NCI-H774 (cell line): Measurements from ENCODE around the gene ANKFN1.
A peak's percentile ranks its signal among the peaks of the same experiment; 100 is the strongest.

Experiments
- DNase-seq: peaks from one replicate; lab custom pipeline; 2025; lab: John Stamatoyannopoulos, UW

ANKFN1 gene

GRCh38 chr17:56290101-56290801, 137.0 kb downstream of the ANKFN1 start:
- no peak for DNase-seq

DNA sequence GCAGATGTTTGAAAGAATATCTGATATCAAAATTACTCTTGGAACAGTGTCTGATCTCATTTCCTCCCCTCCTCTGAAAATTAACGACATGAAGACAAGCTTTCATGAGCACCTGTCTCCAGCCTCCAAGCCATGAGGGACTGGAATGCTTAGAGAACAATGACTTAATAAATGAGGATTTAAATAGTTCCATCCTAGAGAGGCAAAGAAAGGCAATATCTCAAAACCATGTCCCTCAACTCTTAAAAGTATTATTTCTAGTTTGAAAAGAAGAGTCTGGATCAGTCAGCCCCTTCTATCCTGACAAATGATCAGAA, 137.5 kb downstream of the ANKFN1 start:
- peak; percentile 22 for DNase-seq

DNA sequence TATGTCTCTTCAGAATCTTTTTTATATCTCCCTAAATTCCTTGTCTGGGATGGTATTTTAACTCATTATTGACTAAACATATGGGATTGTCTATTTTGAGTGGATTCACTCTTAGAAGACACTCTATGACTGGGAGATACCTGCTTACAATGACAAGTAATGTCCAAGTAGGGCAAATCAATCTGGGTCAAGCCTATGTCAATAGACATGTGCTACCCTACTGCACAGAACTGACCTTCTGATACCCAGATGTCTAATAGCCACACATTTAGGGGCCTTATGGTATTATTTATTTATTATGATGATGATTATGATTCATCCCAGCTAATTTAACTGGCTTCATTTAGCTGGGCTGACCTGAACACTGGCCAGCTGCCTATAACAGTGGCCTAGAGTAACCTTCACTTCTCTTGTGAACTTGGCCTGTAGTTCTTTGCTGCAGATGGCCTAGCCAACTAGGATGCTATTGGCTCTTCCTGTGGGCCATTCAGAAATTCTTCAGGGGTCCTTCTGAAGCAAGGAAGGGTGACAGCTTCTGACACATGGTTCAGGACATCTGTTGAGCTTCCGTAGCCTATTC, 138.0 kb downstream of the ANKFN1 start:
- no peak for DNase-seq

GRCh38 chr17:56292010-56292409, 138.7 kb downstream of the ANKFN1 start:
- no peak for DNase-seq

DNA sequence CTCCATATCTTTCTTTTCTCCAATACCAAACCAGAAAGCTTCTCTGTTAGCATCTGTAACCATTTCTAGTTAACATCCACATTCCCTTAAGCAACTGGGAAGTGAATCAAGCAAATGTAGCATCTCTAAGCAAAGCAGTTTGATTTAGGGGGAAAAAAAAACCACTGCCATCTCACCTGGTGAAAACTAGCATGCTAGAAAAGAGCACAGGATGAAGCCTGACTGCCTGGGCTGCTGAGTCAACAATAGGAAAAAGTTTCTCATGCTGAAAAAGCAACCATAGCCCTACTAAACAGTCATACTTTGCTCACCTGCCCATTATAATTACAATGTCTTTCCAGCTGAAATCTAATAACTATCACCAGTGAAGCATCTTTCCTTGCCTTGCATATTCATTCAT, 139.3 kb downstream of the ANKFN1 start:
- no peak for DNase-seq

DNA sequence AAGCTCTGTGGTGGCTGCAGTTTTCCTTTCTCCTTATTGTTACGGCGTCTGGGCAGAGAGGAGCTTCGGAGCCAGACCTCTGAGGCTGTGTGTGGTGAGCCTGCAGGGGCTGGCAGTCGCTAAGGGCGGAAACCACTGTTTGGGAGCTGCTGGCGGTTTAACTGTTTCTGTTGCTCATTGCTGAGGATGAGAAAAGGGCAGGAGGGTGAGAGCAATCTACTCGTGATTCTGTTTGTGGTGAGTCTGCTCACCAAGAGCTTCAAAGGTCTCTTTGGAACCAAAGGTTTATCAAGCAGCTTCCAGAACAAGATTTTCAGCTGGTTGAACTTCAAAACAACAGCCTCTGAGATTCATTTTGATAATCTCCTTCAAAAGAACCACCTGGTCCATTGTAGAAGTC, 143.9 kb downstream of the ANKFN1 start:
- DNase-seq: no peak

GRCh38 chr17:56298846-56299245, 145.6 kb downstream of the ANKFN1 start:
- no peak for DNase-seq

DNA sequence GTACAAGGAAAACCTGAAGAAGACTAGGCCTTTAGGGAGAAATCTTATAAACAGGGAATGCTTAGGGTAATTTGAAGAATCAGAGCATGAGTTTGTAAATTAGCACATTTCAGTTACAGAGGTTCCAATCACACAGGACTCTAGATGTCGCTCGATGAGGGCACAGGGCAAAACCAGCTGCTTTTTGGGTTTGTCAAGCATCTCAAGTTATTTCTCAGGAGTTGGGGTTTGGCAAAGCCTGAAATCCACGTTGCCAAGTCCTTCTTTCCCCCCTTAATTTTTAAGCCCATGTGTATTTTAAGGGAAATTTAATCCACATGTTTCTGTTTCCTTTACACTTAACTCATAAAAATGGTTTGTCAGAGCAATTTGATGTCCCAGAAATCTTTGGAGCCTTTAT, 146.9 kb downstream of the ANKFN1 start:
- DNase-seq: no peak

DNA sequence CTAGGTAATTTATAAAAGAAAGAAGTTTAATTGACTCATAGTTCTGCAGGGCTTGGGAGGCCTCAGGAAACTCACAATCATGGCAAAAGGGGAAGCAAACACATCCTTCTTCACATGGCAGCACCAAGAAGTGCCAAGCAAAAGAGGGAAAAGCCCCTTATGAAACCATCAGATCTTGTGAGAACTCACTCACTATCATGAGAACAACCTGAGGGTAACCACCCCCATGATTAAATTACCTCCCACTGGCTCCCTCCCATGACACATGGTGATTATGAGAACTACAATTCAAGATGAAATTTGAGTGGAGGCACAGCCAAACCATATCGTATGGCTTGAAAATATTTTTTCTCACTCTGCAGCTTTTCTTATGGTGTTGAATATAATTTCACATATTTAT, 151.7 kb downstream of the ANKFN1 start:
- no peak for DNase-seq

- no peak for DNase-seq
Observed at GRCh38 chr17:56309897-56310296, 156.6 kb downstream of the ANKFN1 start.

GRCh38 chr17:56310782-56311181, 157.5 kb downstream of the ANKFN1 start:
- DNase-seq: no peak

GRCh38 chr17:56313201-56313600, 159.9 kb downstream of the ANKFN1 start:
- DNase-seq: no peak

GRCh38 chr17:56314026-56314425, 160.8 kb downstream of the ANKFN1 start:
- no peak for DNase-seq

DNA sequence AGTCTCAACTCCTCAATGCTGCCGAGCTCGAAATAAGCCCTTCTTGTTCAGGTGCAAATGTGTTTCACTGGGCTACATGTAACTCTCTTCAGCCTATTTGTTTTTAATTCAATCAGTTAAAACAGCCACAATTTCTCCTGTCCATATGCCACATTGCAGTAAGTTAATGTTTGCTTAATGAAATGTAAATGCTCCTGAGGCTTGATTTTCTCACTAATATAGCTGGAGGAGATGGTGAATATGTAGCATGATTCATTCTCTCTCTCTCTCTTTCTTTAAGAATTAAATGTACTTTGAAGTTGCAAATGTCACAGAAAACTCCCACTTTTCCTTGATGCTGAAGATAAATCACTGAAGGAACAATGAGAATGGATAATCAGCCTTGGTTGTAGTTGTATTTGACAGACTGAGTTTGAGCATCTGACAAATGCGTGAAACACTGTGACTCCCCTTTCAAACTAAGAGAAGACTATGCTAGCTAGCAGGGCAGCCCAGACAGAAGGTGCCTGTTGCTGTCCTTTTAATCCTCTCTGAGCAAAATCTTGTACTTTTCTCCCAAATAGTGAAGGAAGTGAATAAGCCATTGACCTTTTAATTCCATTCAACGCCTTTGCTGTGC, 161.8 kb downstream of the ANKFN1 start:
- DNase-seq: no peak

DNA sequence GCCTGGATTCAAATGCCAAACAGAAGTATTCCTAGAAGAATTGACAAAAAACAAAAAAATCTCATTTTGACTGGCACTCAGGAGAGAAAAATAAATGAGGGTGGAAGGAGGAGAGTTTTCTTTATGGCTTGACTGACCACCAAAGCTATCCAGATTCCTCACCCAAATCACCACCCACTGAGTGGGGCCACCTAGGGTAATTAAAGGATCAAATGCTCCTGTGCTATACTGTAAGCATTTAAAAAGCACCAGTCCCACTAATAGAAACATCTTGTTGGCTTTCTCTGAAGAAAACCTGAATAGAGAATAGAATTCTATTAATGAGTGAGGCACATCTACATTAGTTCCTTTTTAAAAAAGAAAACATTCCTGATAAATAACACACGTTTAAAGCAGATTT, 163.3 kb downstream of the ANKFN1 start:
- no peak for DNase-seq

GRCh38 chr17:56317351-56318208, 164.3 kb downstream of the ANKFN1 start:
- no peak for DNase-seq

- peak; percentile 70 for DNase-seq
Observed at GRCh38 chr17:56319531-56319930, 166.3 kb downstream of the ANKFN1 start.

DNA sequence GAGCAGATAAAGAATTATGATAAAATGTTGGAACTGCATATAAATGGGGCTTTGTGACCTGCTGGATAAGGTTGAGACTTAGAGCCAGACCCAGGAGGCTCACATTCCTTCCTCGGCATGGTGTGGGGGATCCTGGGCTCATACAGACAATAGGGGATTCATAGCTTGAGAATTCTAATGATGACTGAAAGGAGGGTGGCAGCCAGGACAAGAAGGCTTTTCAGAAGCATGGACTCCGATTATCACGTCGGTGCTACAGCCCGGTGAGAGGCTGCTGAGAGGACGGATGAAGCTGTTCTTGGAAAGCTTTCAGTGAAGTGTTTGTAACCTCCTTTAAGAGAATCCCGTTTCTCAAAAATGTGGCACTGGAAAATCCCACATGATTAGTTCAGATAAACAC, 167.2 kb downstream of the ANKFN1 start:
- DNase-seq: no peak

DNA sequence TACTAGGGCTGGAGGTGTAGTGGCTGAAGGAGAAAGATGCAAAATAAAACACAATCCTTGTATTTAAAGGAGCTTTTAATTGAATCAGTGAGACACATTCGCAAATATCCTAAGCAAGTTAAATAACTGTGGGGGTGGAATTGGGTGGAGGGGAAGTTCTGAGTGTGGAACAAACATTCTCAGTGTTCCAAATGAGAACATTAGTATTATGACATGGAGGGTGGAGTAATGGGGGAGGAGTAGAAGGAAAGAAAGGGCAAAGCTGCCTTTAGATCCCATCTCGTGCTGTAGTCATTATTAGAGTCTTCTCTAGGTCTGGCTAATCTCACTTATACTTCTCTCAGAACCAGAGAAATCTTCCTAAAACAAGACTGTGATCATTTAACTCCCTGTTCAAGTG, 169.7 kb downstream of the ANKFN1 start:
- no peak for DNase-seq

GRCh38 chr17:56324676-56325075, 171.4 kb downstream of the ANKFN1 start:
- DNase-seq: no peak

GRCh38 chr17:56325313-56326000, 172.2 kb downstream of the ANKFN1 start:
- DNase-seq: no peak

GRCh38 chr17:56326001-56326359, 172.7 kb downstream of the ANKFN1 start:
- no peak for DNase-seq
